BJ (cell line): ENCODE data around the gene HRK. TPM values are rescaled to one million over a fixed set of nuclear protein-coding genes. Genes with fewer than 3 reads are reported as not detected.

Experiments used
- CTCF ChIA-PET: fragments of 350-600 bp; formaldehyde crosslinking; extraction: SDS; loops from one replicate; lab custom pipeline; 2021; ENCODE audit warnings: antibody characterized with exemption, inconsistent platforms; lab: Yijun Ruan, JAX
- POLR2A ChIA-PET: fragments of 300-600 bp; sonication (Branson Sonifier 250); formaldehyde crosslinking; extraction: SDS; loops from one replicate; lab custom pipeline; 2021; ENCODE audit warnings: antibody characterized with exemption; lab: Charles Lee
- DNase-seq: peaks from one replicate; pipeline ENCODE4 v3.0.0-alpha.2; 2011; ENCODE audit warnings: low read depth
- H3K27me3 ChIP-seq: 2 replicates; pipeline ENCODE4 v1.6.0; 2011; ENCODE audit warnings: low read length; ENCODE audit not compliant: control insufficient read depth, insufficient read depth
- H3K36me3 ChIP-seq: 2 replicates; pipeline ENCODE4 v1.5.1; 2011; ENCODE audit warnings: low read length; ENCODE audit not compliant: control insufficient read depth, insufficient read depth
- H3K4me3 ChIP-seq: 2 replicates; pipeline ENCODE4 v1.5.1; 2011; ENCODE audit warnings: low read depth, mild to moderate bottlenecking, control low read depth, low read length
- CTCF ChIP-seq: IDR thresholded peaks from 2 replicates; pipeline ENCODE4 v1.5.1; 2011; ENCODE audit warnings: low read depth, mild to moderate bottlenecking, control low read depth, inconsistent platforms, low read length, moderate library complexity; ENCODE audit not compliant: insufficient read depth
- polyA plus RNA-seq: library from polyadenylated mRNA; depleted of rRNA; stranded (reverse); fragments of >200 nt; gene quantifications from 2 replicates; pipeline ENCODE4 v1.2.3, GENCODE V29; 2011

The HRK gene
- polyA plus RNA-seq, 1 experiment, result not detected

GRCh38 chr12:116915326-116915725 lies 34.1 kb upstream of the HRK start:
- TF ChIP-seq CTCF, result no peak
- CTCF ChIA-PET, result no interaction called here
- DNase-seq, result no peak
- Histone ChIP-seq H3K27me3 (no peaks in the 10 kb centered on the region), H3K36me3 (no peaks in the 10 kb centered on the region), H3K4me3 (no peak overlapping the region)
- POLR2A ChIA-PET, result no interaction called here

- Histone ChIP-seq H3K36me3 (no peaks in the 10 kb centered on the region), H3K4me3 (peak within 1 kb of the TSS; percentile 60), H3K27me3 (peaks cover 6% of the 10 kb centered on the region; the same call in 1 of the 2 replicates)
- no peak for DNase-seq
- TF ChIP-seq CTCF, result no peak
- ChIA-PET CTCF (interaction anchor here (0.9 kb wide), 1 partner anchor 207 kb away, joined by 3 read pairs; no protein-coding TSS in a partner anchor), POLR2A (interaction anchor here (0.7 kb wide), 1 partner anchor 53 kb away, joined by 3 read pairs; no protein-coding TSS in a partner anchor)
Observed at GRCh38 chr12:116910645-116911451, 29.6 kb upstream of the HRK start, which contains the start of gene FBXW8. TSS of gene FBXW8 (plus strand) at chr12:116910950. CDS start at chr12:116911038, 88 bp downstream.

GRCh38 chr12:116910280-116910644 lies 29.0 kb upstream of the HRK start:
- Histone ChIP-seq H3K4me3 (peak overlapping the region; percentile 60), H3K36me3 (no peaks in the 10 kb centered on the region), H3K27me3 (peaks cover 6% of the 10 kb centered on the region; the same call in 1 of the 2 replicates)
- ChIA-PET POLR2A (no interaction called here), CTCF (no interaction called here)
- no peak for DNase-seq
- no peak for TF ChIP-seq CTCF

DNA sequence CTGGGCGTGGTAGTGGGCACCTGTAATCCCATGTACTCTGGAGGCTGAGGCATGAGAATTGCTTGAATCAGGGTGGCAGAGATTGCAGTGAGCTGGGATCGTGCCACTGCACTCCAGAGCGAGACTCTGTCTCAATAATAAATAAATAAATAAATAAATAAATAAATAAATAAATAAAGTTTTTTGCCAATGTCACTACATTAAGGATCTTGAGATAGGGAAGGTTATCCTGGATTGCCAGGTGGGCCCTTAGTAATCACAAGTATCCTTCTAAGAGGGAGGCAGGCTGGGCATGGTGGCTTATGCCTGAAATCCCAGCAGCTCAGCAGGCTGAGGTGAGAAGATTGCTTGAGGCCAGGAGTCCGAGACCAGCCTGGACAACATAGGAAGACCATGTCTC lies 25.0 kb upstream of the HRK start:
- TF ChIP-seq CTCF, result no peak
- H3K4me3 ChIP-seq, result no peak overlapping the region
- ChIA-PET POLR2A (no interaction called here), CTCF (interaction anchor here (0.6 to 1.8 kb wide), 2 partner anchors 9 to 308 kb away, joined by 3 to 6 read pairs; no protein-coding TSS in a partner anchor)
- no peak for DNase-seq
- no peaks in the 10 kb centered on the region for H3K36me3 ChIP-seq
- peaks cover 6% of the 10 kb centered on the region; the same call in 1 of the 2 replicates for H3K27me3 ChIP-seq

- H3K36me3 ChIP-seq, result no peaks in the 10 kb centered on the region
- TF ChIP-seq CTCF, result no peak
- POLR2A ChIA-PET, result no interaction called here
- no peak for DNase-seq
- H3K27me3 ChIP-seq, result peaks cover 6% of the 10 kb centered on the region; the same call in 1 of the 2 replicates
- no peak overlapping the region for H3K4me3 ChIP-seq
- CTCF ChIA-PET, result interaction anchor here (0.6 kb wide), 1 partner anchor 1918 kb away, joined by 3 read pairs; no protein-coding TSS in a partner anchor
Observed at GRCh38 chr12:116903818-116904217, 22.6 kb upstream of the HRK start.
